Stimulated activated memory B cell treated with anti-CD40 and anti-IgM and Interleukin-4, amounts not matched to agents 10 μg/mL and 1 μg/mL and 100 μg/mL, for 72 hours (primary cell): ENCODE measurements around the gene CNN1.

Experiments used
- ATAC-seq: fragments of 150-1000 bp; cut with Tn5 transposase; 2 replicates; pipeline ENCODE4 v1.10.0; 2021
- H3K27ac Mint-ChIP-seq: one replicate; pipeline ENCODE4 v1.8.0; 2022; ENCODE audit warnings: mild to moderate bottlenecking, mixed read lengths
- H3K27me3 Mint-ChIP-seq: one replicate; pipeline ENCODE4 v1.8.0; 2022; ENCODE audit warnings: mixed read lengths
- H3K36me3 Mint-ChIP-seq: one replicate; pipeline ENCODE4 v1.8.0; 2022; ENCODE audit warnings: mixed read lengths
- H3K4me1 Mint-ChIP-seq: one replicate; pipeline ENCODE4 v1.8.0; 2022; ENCODE audit warnings: mixed read lengths
- H3K4me3 Mint-ChIP-seq: one replicate; pipeline ENCODE4 v1.8.0; 2022; ENCODE audit warnings: mild to moderate bottlenecking, moderate library complexity, mixed read lengths
- H3K9me3 Mint-ChIP-seq: one replicate; pipeline ENCODE4 v1.8.0; 2022; ENCODE audit warnings: mixed read lengths

The CNN1 gene

DNA sequence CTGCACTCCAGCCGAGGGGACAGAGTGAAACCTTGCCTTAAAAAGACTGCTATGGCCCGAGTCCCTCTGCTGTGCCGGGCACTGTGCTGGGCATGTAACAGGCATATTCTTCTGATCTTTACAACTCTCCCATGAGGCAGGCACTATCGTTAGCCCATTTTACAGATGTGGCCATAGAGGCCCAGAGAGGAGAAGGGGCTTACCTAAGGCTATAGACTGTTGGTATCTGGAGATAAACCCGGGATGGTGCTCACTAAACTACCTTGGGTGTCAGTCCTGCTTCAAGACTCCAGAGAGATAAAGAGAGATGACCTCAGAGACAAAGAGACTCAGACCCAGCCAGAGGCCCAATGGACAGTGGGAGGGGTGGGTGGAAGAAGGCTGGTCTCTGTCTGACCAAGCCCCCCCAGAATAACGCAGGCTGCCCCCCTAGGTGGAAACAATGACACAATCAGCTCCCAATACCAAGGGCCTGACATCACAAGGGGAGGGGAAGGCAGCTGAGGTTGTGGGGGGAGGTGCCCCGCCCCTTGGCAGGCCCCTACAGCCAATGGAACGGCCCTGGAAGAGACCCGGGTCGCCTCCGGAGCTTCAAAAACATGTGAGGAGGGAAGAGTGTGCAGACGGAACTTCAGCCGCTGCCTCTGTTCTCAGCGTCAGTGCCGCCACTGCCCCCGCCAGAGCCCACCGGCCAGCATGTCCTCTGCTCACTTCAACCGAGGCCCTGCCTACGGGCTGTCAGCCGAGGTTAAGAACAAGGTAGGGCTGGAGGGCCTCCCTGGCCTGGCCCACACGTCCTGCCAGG, at the start of gene CNN1:
Gene CNN1, plus strand, starts transcription at position 620 of the 805 bp plus-strand sequence. Its CDS starts 77 bp downstream, at position 697.
- Mint-ChIP-seq H3K36me3 (no peaks in the 10 kb centered on the region), H3K4me1 (peaks cover 40% of the 10 kb centered on the region), H3K27ac (peak within 1 kb of the TSS; percentile 50), H3K9me3 (no peaks in the 10 kb centered on the region), H3K4me3 (no peak within 1 kb of the TSS), H3K27me3 (peaks cover 26% of the 10 kb centered on the region)
- no peak for ATAC-seq

GRCh38 chr19:11489378-11489777, 49.3 kb upstream of the CNN1 start:
- Mint-ChIP-seq H3K27me3 (no peaks in the 10 kb centered on the region), H3K4me3 (no peak overlapping the region), H3K4me1 (no peaks in the 10 kb centered on the region), H3K27ac (no peak overlapping the region), H3K36me3 (peaks cover 53% of the 10 kb centered on the region), H3K9me3 (no peaks in the 10 kb centered on the region)
- ATAC-seq: no peak

DNA sequence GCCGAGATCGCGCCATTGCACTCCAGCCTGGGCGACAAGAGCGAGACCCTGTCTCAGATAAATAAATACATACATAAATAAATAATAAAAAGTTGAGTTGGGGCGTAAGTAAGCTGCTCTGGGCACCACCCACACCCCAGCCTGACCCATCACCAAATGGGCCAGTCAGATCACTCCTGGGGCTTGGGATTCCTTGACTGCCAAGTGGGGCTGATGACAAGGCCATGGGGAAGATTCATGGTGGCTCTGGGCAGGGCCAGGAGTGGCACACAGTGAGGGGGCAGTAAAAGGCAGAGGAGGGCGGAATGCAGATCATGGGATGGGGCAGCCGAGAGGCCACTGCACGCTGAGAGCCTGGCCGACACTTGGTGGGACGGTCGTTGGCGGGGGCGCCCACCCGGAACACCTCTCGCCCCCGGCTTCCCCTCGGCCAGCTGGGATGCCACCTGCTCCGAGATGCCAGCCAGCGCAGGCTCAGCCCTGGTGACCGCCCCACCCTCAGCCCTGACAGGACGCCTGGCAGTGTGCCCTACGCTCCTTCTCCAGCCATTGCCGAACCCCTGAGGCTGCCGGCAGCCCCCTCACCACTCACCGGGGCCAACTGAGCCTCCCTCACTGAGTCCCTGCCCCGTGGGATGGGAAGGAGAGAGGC, 43.9 kb upstream of the CNN1 start:
- Mint-ChIP-seq H3K27me3 (no peaks in the 10 kb centered on the region), H3K4me1 (no peaks in the 10 kb centered on the region), H3K36me3 (peaks cover 61% of the 10 kb centered on the region), H3K4me3 (no peak overlapping the region), H3K9me3 (no peaks in the 10 kb centered on the region), H3K27ac (no peak overlapping the region)
- ATAC-seq: no peak

- no peaks in the 10 kb centered on the region for H3K4me1 Mint-ChIP-seq
- H3K4me3 Mint-ChIP-seq: no peak overlapping the region
- no peak overlapping the region for H3K27ac Mint-ChIP-seq
- ATAC-seq: no peak
- H3K36me3 Mint-ChIP-seq: peaks cover 59% of the 10 kb centered on the region
- H3K9me3 Mint-ChIP-seq: no peaks in the 10 kb centered on the region
- H3K27me3 Mint-ChIP-seq: no peaks in the 10 kb centered on the region
These were observed 43.2 kb upstream of the CNN1 start for GRCh38 chr19:11495481-11495880.

GRCh38 chr19:11495885-11496284, 42.8 kb upstream of the CNN1 start:
- no peaks in the 10 kb centered on the region for H3K9me3 Mint-ChIP-seq
- H3K27ac Mint-ChIP-seq: no peak overlapping the region
- no peak overlapping the region for H3K4me3 Mint-ChIP-seq
- H3K4me1 Mint-ChIP-seq: peaks cover 3% of the 10 kb centered on the region
- ATAC-seq: no peak
- no peaks in the 10 kb centered on the region for H3K27me3 Mint-ChIP-seq
- peaks cover 59% of the 10 kb centered on the region for H3K36me3 Mint-ChIP-seq

GRCh38 chr19:11496391-11497163, 42.1 kb upstream of the CNN1 start:
- no peak overlapping the region for H3K27ac Mint-ChIP-seq
- H3K36me3 Mint-ChIP-seq: peaks cover 61% of the 10 kb centered on the region
- H3K9me3 Mint-ChIP-seq: no peaks in the 10 kb centered on the region
- peak; percentile 70 for ATAC-seq
- no peak overlapping the region for H3K4me3 Mint-ChIP-seq
- H3K27me3 Mint-ChIP-seq: no peaks in the 10 kb centered on the region
- H3K4me1 Mint-ChIP-seq: peaks cover 10% of the 10 kb centered on the region

DNA sequence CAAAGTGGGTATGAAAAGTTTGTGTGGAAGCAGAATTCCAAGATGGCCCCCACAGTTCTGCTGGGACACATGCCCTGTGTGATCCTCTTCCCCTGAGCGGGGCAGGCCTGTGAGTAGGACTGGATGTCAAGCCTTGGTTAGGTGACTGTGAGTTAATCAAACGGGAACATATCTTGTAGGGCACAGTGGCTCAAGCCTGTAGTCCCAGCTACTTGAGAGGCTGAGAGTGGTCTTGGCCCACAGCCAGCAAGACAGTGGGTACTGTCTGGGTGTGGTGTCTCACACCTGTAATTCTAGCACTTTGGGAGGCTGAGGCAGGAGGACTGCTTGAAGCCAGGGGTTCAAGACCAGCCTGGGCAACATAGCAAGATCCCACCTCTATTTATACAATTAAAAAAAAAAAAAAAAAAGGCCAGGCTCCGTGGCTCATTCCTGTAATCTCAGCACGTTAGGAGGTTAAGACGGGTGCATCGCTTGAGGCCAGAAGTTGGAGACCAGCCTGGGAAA, 39.4 kb upstream of the CNN1 start:
- Mint-ChIP-seq H3K36me3 (peaks cover 53% of the 10 kb centered on the region), H3K4me1 (peaks cover 15% of the 10 kb centered on the region), H3K27ac (no peak overlapping the region), H3K9me3 (no peaks in the 10 kb centered on the region), H3K4me3 (no peak overlapping the region), H3K27me3 (no peaks in the 10 kb centered on the region)
- no peak for ATAC-seq

- H3K36me3 Mint-ChIP-seq: peaks cover 48% of the 10 kb centered on the region
- H3K4me3 Mint-ChIP-seq: no peak overlapping the region
- no peak for ATAC-seq
- H3K9me3 Mint-ChIP-seq: no peaks in the 10 kb centered on the region
- no peak overlapping the region for H3K27ac Mint-ChIP-seq
- peaks cover 22% of the 10 kb centered on the region for H3K4me1 Mint-ChIP-seq
- H3K27me3 Mint-ChIP-seq: no peaks in the 10 kb centered on the region
These were observed 38.7 kb upstream of the CNN1 start for GRCh38 chr19:11499890-11500420.

DNA sequence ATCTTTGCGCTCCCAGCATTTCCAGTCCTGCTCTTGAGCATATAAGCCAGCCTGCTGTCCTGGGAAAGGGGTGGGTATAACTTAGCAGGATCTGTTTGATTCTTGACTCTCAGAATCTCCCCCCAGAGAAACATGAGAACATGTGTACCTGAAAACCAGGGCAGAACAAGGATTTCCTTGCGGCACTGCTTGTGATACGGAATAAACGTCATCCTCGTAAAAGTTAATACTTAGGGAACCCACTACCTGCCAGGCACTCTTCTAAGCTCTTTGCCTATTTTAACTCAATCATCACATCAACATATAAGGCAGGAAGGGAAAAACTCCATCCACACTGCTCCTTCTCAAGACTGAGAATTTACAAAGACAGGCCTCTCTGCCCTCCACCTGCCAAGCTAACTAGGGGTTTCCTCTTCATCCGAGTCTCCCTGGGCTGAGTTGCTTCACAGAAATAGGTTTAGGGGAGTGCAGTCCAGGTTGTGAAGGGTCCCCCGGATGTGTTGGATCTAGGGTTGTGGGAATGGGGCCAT, 34.1 kb upstream of the CNN1 start:
- ATAC-seq: no peak
- peak overlapping the region; percentile 91 for H3K27ac Mint-ChIP-seq
- no peaks in the 10 kb centered on the region for H3K27me3 Mint-ChIP-seq
- H3K4me3 Mint-ChIP-seq: peak overlapping the region; percentile 95
- H3K4me1 Mint-ChIP-seq: peaks cover 44% of the 10 kb centered on the region
- H3K9me3 Mint-ChIP-seq: no peaks in the 10 kb centered on the region
- H3K36me3 Mint-ChIP-seq: peaks cover 20% of the 10 kb centered on the region

GRCh38 chr19:11505032-11505503, 33.6 kb upstream of the CNN1 start:
- H3K9me3 Mint-ChIP-seq: no peaks in the 10 kb centered on the region
- peak overlapping the region; percentile 95 for H3K4me3 Mint-ChIP-seq
- peaks cover 16% of the 10 kb centered on the region for H3K36me3 Mint-ChIP-seq
- peak overlapping the region; percentile 91 for H3K27ac Mint-ChIP-seq
- H3K4me1 Mint-ChIP-seq: peaks cover 44% of the 10 kb centered on the region
- peak; percentile 97 for ATAC-seq
- H3K27me3 Mint-ChIP-seq: no peaks in the 10 kb centered on the region

- Mint-ChIP-seq H3K36me3 (peaks cover 18% of the 10 kb centered on the region), H3K27me3 (no peaks in the 10 kb centered on the region), H3K27ac (peak within 1 kb of the TSS; percentile 91), H3K4me3 (peak within 1 kb of the TSS; percentile 95), H3K4me1 (peaks cover 43% of the 10 kb centered on the region), H3K9me3 (no peaks in the 10 kb centered on the region)
- ATAC-seq: peak; percentile 82
These were observed 33.0 kb upstream of the CNN1 start, which contains the start of gene ZNF653 for GRCh38 chr19:11505504-11506100. ZNF653 (minus strand) TSS chr19:11505839; CDS start chr19:11505786, 53 bp downstream.

GRCh38 chr19:11506101-11506555, 32.5 kb upstream of the CNN1 start:
- ATAC-seq: peak; percentile 59
- Mint-ChIP-seq H3K4me3 (peak overlapping the region; percentile 95), H3K27ac (peak overlapping the region; percentile 91), H3K4me1 (peaks cover 38% of the 10 kb centered on the region), H3K9me3 (no peaks in the 10 kb centered on the region), H3K36me3 (peaks cover 18% of the 10 kb centered on the region), H3K27me3 (no peaks in the 10 kb centered on the region)

DNA sequence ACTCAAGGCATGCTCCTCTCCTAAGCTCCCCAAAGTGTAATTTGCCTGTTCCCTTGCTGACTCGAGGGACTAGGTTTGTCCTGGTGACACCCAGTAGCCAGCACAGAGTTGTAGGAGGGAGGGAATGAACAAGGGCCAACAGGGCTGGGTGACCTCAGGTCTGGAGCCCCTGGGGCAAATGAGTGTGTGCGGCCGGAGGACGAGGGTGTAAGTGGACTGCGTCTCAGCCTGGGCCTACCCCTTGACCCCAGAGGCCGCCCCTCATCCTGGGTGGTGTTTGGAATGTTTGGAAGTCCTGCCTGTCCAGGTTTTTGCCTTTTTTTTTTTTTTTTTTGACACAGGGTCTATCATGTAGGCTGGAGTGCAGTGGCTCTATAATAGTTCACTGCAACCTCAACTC, 31.7 kb upstream of the CNN1 start:
- Mint-ChIP-seq H3K27ac (peak overlapping the region; percentile 91), H3K36me3 (peaks cover 16% of the 10 kb centered on the region), H3K4me3 (peak overlapping the region; percentile 95), H3K27me3 (no peaks in the 10 kb centered on the region), H3K4me1 (peaks cover 32% of the 10 kb centered on the region), H3K9me3 (no peaks in the 10 kb centered on the region)
- ATAC-seq: no peak

DNA sequence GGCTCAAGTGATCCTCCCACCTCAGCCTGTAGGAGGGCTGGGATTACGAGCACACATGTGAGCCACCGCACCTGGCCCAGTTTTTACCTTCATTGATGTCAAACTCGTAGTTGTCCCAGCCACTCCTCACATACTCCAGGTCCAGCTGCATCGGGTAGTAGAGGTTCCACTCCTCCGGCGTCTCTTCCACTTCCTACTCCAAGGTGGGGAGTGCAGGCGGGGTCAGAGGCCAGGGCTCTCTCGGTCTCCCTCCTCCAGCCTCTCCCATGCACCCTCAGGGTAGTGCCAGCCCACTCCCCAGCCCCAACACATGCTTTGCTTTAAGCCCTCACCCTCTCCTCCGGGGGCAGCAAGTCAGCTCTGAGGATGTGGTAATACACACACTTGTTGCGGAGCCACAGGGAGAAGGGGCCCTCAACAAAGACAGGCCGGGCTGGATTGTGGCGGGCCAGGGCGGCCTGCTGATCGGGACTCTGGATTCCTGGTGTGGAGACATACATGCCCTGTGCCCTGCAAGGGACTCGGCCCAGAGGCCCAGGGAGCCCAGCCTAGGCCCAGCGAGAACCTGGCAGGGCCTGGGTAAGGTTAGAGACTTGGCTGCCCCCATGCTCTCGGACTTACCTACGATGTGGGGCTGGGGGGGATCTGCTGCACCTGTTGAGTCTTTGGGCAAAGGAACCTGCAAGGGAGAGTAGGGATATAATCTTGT, 31.1 kb upstream of the CNN1 start:
- Mint-ChIP-seq H3K27me3 (no peaks in the 10 kb centered on the region), H3K4me3 (peak overlapping the region; percentile 52), H3K9me3 (no peaks in the 10 kb centered on the region), H3K4me1 (peaks cover 32% of the 10 kb centered on the region), H3K36me3 (peaks cover 20% of the 10 kb centered on the region), H3K27ac (peak overlapping the region; percentile 91)
- ATAC-seq: no peak
